ENCODE data around the gene FGFRL1.
"Not testable (repeated sequence)": the region's sequence is repeated elsewhere in the genome, so short reads cannot be mapped to it uniquely, and the experiment has no call there.

FGFRL1 gene

DNA sequence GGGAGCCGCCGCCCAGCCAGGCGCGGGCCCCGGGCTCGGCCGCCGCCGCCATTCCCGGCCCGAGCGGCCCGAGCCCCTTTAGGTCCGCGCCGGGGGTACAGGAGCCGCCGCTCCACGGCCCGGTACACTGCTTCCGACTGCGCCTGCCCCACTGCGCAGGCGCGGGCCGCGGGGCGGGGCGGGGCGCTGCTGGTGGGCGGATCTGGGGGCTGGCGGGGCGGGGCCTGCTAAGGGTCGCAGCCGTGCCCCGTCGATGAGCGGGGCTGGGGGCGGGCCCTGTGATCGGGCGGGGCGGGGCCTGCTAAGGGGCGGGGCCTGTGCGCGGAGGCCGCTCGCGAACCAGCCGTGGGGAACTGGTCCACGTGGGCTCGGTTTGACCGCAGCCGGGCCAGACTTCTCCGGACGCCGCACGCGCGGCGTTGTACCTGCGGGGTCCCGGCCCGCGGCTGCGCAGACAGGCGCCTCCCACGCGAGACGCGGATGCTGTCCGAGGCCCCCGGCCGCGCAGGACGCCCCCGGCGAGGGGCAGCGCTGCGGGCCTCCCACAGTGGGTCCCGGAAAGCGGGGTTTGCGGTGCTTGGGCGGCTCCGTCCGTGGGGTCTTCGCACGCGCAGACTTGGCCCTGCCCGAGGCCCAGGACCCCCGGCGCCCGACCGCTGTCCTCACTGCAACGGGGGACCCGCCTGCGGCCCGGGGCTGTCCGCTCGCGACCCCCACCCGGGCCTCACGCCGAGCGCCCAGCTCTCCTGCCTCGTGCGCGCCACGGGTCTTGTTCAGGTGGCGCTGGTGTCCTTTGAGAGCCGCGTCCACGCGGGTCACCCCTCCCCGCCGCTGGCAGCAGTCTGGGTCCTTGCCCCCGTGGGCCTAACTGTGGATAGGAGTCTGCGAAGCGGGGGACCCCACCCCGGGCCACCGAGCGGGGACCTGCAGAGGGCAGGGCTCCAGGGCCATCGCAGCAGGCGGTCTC is 37.7 kb upstream of the FGFRL1 start, which contains the start of gene DGKQ:
Gene DGKQ, minus strand, starts transcription at position 139 of the 967 bp plus-strand sequence. Its CDS starts 87 bp downstream, at position 52.
- DNase-seq (ENCODE audit: low spot score): peak; percentile 78

DNA sequence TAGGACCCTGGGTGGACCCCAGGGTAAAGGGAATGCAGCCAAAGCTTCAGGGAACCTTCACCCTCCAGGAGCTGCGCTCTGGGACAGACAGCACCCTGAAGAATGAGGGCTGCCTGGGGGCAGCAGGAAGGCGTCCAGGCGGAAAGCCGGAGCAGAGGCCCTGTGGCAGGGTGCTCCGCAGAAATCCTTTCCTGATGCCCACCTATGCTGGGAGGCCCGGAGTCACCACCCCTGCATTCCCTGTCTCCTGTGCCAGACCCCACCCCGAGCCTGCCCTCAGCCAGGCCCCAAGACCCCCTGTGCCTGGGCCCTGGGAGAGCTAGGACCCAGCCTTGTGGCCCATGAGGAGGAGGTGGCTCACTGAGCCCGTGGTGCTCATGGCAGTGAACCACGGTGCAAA is 36.8 kb upstream of the FGFRL1 start:
- no peak for DNase-seq (ENCODE audit: low spot score)

DNA sequence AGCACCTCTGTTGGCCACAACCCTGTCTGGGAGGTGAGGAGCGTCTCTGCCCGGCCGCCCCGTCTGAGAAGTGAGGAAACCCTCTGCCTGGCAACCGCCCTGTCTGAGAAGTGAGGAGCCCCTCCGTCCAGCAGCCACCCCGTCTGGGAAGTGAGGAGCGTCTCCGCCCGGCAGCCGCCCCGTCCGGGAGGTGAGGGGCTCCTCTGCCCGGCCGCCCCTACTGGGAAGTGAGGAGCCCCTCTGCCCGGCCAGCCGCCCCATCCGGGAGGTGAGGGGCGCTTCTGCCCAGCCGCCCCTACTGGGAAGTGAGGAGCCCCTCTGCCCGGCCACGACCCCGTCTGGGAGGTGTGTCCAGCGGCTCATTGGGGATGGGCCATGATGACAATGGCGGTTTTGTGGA is 35.4 kb upstream of the FGFRL1 start:
- DNase-seq (ENCODE audit: low spot score): not testable (repeated sequence)

- DNase-seq (ENCODE audit: low spot score): no peak
Observed at GRCh38 chr4:978957-979701, 32.3 kb upstream of the FGFRL1 start.

GRCh38 chr4:982291-982690 is 29.1 kb upstream of the FGFRL1 start:
- DNase-seq (ENCODE audit: low spot score): no peak

DNA sequence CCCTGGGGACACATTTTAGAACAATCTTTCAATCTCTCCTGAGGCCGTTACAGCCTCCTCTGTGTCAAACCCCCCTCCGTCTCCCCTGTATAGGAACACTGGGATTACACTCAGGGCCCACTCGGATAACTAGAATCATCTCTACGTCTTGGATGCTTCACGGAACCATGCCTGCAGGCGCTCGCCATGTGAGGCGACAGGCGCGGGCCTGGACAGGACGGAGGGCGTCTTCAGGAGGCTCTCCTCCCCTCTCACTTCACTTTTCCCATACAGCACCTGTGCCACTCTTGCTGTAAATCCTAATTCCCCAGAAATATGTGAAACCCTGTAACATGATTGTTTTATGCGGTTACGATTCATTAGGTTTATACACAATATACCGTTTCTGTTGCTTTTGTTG is 28.6 kb upstream of the FGFRL1 start:
- no peak for DNase-seq (ENCODE audit: low spot score)

- DNase-seq (ENCODE audit: low spot score): no peak
Observed at GRCh38 chr4:984336-985054, 26.9 kb upstream of the FGFRL1 start.

- DNase-seq (ENCODE audit: low spot score): no peak
Observed at GRCh38 chr4:985123-985830, 26.1 kb upstream of the FGFRL1 start.

DNA sequence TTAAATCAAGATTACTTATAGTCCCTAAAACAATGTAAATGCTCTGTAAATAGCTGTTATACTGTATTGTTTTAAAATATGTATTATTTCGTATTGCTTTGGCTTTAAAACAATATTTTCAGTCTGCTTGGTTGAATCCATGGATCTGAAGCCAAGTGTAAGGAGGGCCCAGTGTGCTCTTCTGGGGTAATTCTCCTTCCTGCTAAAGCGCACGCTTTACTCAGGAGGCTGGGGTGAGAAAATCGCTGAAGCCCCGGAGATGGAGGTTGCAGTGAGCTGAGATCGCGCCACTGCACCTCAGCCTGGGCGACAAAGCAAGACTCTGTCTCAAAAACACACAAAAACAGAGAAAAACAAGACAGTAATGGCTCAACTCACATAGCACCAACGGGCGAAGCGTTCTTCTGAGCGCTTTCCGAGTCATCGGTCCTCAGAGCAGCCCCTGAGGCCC is 25.0 kb upstream of the FGFRL1 start:
- no peak for DNase-seq (ENCODE audit: low spot score)

- peak; percentile 13 for DNase-seq (ENCODE audit: low spot score)
Observed at GRCh38 chr4:986879-987623, 24.4 kb upstream of the FGFRL1 start, which contains the start of gene IDUA. Gene IDUA (plus strand): TSS chr4:987044. CDS start chr4:987085, 41 bp downstream.

DNA sequence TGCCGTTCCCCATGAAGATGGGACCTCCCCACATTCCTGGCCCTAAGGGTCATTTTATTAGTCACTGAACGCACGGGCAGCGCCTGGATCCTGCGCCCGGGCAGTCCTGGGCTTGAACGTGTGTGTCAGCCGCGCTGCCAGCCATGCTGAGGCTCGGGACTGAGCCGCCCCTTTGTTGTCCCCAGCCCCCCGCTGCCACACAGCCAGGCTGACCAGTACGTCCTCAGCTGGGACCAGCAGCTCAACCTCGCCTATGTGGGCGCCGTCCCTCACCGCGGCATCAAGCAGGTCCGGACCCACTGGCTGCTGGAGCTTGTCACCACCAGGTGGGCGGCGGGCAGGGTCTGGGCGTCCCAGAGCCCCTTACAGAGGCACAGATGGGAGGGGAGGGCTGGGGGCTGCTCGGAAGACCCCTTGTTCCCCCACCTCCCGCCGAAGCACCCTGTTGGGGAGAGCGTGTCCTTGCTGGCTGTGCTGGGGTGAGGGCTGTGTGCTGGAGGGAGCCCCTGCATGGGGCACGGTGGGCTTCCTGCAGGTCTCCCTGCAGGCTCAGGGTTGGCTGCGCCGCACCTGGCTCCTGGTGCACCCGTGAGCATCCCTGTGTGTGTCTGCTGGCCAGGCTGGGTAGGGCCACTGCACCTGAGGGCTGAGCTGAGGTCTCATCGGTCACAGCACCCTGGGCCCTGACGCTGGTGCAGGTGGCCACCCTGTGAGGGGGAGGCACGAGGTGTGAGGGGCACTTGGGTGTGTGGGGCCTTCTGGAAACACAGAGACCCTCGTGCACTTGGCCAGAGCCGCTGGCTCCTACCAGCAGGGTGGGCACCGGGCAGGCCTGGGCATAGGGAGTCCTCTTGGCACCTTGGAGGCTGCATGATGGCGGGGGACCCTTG is 23.6 kb upstream of the FGFRL1 start:
- no peak for DNase-seq (ENCODE audit: low spot score)

GRCh38 chr4:988726-989721 is 22.4 kb upstream of the FGFRL1 start:
- no peak for DNase-seq (ENCODE audit: low spot score)

- DNase-seq (ENCODE audit: low spot score): no peak
Observed at GRCh38 chr4:989722-990471, 21.5 kb upstream of the FGFRL1 start.

- no peak for DNase-seq (ENCODE audit: low spot score)
Observed at GRCh38 chr4:990746-991367, 20.6 kb upstream of the FGFRL1 start.

- no peak for DNase-seq (ENCODE audit: low spot score)
Observed at GRCh38 chr4:991451-992296, 19.8 kb upstream of the FGFRL1 start.

All from COLO829 (cell line).